WTC11 (cell line): ENCODE measurements around the gene RBMS1.

Experiments
- ATF6 ChIP-seq: sonication (generic); formaldehyde crosslinking; IDR thresholded peaks from 2 replicates; pipeline ENCODE4 v1.8.1; 2023; ENCODE audit warnings: mild to moderate bottlenecking, missing genetic modification reagents
- FOXP1 ChIP-seq: sonication (generic); formaldehyde crosslinking; IDR thresholded peaks from 2 replicates; pipeline ENCODE4 v1.8.0; 2022; ENCODE audit warnings: missing genetic modification reagents, mild to moderate bottlenecking, moderate library complexity, borderline replicate concordance
- IRF2 ChIP-seq: sonication (generic); formaldehyde crosslinking; IDR thresholded peaks from 2 replicates; pipeline ENCODE4 v1.8.0; 2022; ENCODE audit warnings: low read depth, missing genetic modification reagents, borderline replicate concordance
- NR1H2 ChIP-seq: sonication (generic); formaldehyde crosslinking; IDR thresholded peaks from 2 replicates; pipeline ENCODE4 v1.9.0; 2021; ENCODE audit warnings: mild to moderate bottlenecking, moderate library complexity, missing genetic modification reagents
- ZNF138 ChIP-seq: sonication (generic); formaldehyde crosslinking; conservative IDR thresholded peaks from 2 replicates; pipeline ENCODE4 v1.8.1; 2022; ENCODE audit warnings: mild to moderate bottlenecking, moderate library complexity, missing genetic modification reagents
- TF ChIP-seq, protein P1 (sequence below): sonication (generic); formaldehyde crosslinking; IDR thresholded peaks from 2 replicates; pipeline ENCODE4 v1.8.0; 2022; ENCODE audit warnings: mild to moderate bottlenecking, missing genetic modification reagents
- TF ChIP-seq, protein P2 (sequence below): fragments of 200-600 bp; IDR thresholded peaks from 2 replicates; pipeline ENCODE4 v1.8.0; 2022; ENCODE audit warnings: antibody characterized with exemption

DNA sequence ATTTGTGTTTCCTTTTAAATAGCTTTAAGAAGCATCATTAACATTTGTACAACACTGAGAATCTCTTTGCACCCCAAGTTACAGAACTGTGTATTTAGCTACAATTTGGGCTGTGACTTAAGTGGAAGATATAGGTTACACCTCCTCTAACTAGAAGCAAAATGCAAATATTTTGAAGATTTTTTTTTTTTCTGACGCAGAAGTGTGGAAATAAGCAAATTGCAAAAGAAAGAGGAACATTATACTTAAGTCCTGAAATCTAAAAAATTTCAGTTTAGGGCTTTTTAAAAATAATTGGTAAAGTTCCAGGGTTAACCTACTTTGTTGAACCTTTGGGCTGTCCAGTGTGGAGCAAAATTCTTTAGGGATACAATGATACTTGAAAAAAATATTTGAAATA, 41.4 kb upstream of the RBMS1 start:
- no peak for TF ChIP-seq ATF6 (CRISPR knock-in tag)
- TF ChIP-seq FOXP1 (CRISPR knock-in tag), result no peak
- TF ChIP-seq, protein P1, sequence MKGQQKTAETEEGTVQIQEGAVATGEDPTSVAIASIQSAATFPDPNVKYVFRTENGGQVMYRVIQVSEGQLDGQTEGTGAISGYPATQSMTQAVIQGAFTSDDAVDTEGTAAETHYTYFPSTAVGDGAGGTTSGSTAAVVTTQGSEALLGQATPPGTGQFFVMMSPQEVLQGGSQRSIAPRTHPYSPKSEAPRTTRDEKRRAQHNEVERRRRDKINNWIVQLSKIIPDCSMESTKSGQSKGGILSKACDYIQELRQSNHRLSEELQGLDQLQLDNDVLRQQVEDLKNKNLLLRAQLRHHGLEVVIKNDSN (CRISPR knock-in tag), result no peak
- TF ChIP-seq, protein P2, sequence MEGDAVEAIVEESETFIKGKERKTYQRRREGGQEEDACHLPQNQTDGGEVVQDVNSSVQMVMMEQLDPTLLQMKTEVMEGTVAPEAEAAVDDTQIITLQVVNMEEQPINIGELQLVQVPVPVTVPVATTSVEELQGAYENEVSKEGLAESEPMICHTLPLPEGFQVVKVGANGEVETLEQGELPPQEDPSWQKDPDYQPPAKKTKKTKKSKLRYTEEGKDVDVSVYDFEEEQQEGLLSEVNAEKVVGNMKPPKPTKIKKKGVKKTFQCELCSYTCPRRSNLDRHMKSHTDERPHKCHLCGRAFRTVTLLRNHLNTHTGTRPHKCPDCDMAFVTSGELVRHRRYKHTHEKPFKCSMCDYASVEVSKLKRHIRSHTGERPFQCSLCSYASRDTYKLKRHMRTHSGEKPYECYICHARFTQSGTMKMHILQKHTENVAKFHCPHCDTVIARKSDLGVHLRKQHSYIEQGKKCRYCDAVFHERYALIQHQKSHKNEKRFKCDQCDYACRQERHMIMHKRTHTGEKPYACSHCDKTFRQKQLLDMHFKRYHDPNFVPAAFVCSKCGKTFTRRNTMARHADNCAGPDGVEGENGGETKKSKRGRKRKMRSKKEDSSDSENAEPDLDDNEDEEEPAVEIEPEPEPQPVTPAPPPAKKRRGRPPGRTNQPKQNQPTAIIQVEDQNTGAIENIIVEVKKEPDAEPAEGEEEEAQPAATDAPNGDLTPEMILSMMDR, result no peak
- no peak for TF ChIP-seq IRF2 (CRISPR knock-in tag)
- no peak for TF ChIP-seq NR1H2
- no peak for TF ChIP-seq ZNF138 (CRISPR knock-in tag)
